ENCODE results near the gene CD226. TPM values are rescaled to one million over a fixed set of nuclear protein-coding genes. Genes with fewer than 3 reads are reported as not detected.

Gene CD226
- total and polyA plus RNA-seq, 10 of the 15 experiments (the other 5 are each of a cell fraction or from before 2014, with no cell fraction given): 12.9 to 68.8 (median 47.3) TPM

DNA sequence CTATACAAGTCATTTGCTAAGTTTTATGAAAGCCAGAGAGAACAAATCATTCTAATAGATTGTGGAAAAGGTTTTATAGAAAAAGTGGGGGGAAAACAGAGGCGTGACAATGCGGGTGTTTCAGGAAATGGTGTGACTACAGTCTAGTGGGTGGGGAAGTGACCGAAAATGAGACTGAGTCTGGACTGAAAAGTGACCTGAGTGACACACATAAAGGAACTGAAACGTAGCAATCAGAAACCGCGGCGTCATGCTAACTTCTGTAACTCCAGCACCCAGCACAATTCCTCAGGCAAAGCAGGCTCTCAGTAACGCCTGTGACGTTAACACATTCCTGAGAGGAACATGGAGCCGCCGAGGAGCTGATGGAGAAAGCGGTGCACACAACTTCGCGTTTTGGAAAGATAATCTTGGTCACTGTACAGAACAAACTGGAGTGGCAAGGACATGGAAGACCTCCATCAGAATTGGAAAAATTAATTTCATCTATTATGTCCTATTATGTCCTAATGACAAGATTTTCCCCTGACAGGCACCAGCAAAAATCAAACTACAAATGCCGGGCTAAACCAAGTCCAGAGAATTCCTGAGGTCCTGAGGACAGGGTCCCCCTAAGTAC, 1.4 kb upstream of the CD226 start (continued):
- 0 out of 2 replicates have a peak, but pooled peaks have one; percentile 17 for TF ChIP-seq MXI1 (IDR thresholded peaks at IDR 0.05; ENCODE audit: low read depth, low read length)
- no peak for TF ChIP-seq SIX5 (IDR thresholded peaks at IDR 0.05; ENCODE audit: low read depth, low read length, severe bottlenecking)
- TF ChIP-seq NFYA (IDR thresholded peaks at IDR 0.05; ENCODE audit: borderline replicate concordance, low read depth, low read length): no peak
- TF ChIP-seq FOS (IDR thresholded peaks at IDR 0.05; ENCODE audit: borderline replicate concordance, extremely low read depth, insufficient read length): no peak
- TF ChIP-seq RFX5 (IDR thresholded peaks at IDR 0.05; ENCODE audit: low read depth, low read length): no peak
- no peak for TF ChIP-seq ZBTB4 (CRISPR knock-in tag; IDR thresholded peaks at IDR 0.05)
- no peak for TF ChIP-seq HDAC6 (IDR thresholded peaks at IDR 0.05; ENCODE audit: unreplicated experiment)
- no peak for TF ChIP-seq SREBF2 (IDR thresholded peaks at IDR 0.05; ENCODE audit: low read length)
- no peak for TF ChIP-seq E4F1 (IDR thresholded peaks at IDR 0.05; ENCODE audit: borderline replicate concordance, partially characterized antibody)
- TF ChIP-seq TCF3 (IDR thresholded peaks at IDR 0.05; ENCODE audit: borderline replicate concordance, insufficient read depth, low read depth, low read length): peak; percentile 75
- no peak for TF ChIP-seq IRF3 (IDR thresholded peaks at IDR 0.05)
- no peak for TF ChIP-seq ZNF622 (IDR thresholded peaks at IDR 0.05)
- TF ChIP-seq CBFB (IDR thresholded peaks at IDR 0.05; ENCODE audit: low read depth): peak; percentile 81
- TF ChIP-seq STAT3 (IDR thresholded peaks at IDR 0.05; ENCODE audit: low read depth, low read length): peak; percentile 96
- peak; percentile 98 for TF ChIP-seq NFIC (IDR thresholded peaks at IDR 0.05; ENCODE audit: low read depth, low read length)
- TF ChIP-seq ZNF384 (IDR thresholded peaks at IDR 0.05; ENCODE audit: borderline replicate concordance, low read depth, low read length): no peak
- no peak for TF ChIP-seq HDAC2 (IDR thresholded peaks at IDR 0.05)
- TF ChIP-seq ZBED1 (IDR thresholded peaks at IDR 0.05; ENCODE audit: borderline replicate concordance): peak; percentile 85
- TF ChIP-seq MEF2B (IDR thresholded peaks at IDR 0.05; ENCODE audit: partially characterized antibody, poor library complexity, severe bottlenecking): peak; percentile 77
- no peak for TF ChIP-seq RELA (IDR thresholded peaks at IDR 0.05; ENCODE audit: borderline replicate concordance, partially characterized antibody)
- peak; percentile 92 to 93 for TF ChIP-seq BHLHE40 (IDR thresholded peaks at IDR 0.05; ENCODE audit: borderline replicate concordance in 1 of 2, low read depth in 2 of 2, low read length in 1 of 2)
- peak; percentile 79; the same call in 1 of the 2 replicates for TF ChIP-seq MTA3 (IDR thresholded peaks at IDR 0.05; ENCODE audit: borderline replicate concordance, low read length)
- no peak for TF ChIP-seq SMARCA5 (IDR thresholded peaks at IDR 0.05)
- peak; percentile 85 for TF ChIP-seq SP1 (IDR thresholded peaks at IDR 0.05; ENCODE audit: low read depth, low read length)
- TF ChIP-seq, protein P1, sequence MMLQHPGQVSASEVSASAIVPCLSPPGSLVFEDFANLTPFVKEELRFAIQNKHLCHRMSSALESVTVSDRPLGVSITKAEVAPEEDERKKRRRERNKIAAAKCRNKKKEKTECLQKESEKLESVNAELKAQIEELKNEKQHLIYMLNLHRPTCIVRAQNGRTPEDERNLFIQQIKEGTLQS (IDR thresholded peaks at IDR 0.05; ENCODE audit: borderline replicate concordance, extremely low read depth, low read depth, low read length): no peak
